NT2/D1 (cell line): ENCODE results near the gene PHPT1.

ENCODE experiments used
- SUZ12 ChIP-seq: IDR thresholded peaks from 2 replicates; pipeline ENCODE4 v1.6.1; 2011; ENCODE audit not compliant: insufficient read length, insufficient read depth; ENCODE audit errors: extremely low read depth
- YY1 ChIP-seq: IDR thresholded peaks from 2 replicates; pipeline ENCODE4 v1.6.1; 2011; ENCODE audit not compliant: insufficient read length, insufficient read depth
- ZNF274 ChIP-seq: IDR thresholded peaks from 2 replicates; pipeline ENCODE4 v1.6.1; 2011; ENCODE audit warnings: mild to moderate bottlenecking, low read depth, low read length

DNA sequence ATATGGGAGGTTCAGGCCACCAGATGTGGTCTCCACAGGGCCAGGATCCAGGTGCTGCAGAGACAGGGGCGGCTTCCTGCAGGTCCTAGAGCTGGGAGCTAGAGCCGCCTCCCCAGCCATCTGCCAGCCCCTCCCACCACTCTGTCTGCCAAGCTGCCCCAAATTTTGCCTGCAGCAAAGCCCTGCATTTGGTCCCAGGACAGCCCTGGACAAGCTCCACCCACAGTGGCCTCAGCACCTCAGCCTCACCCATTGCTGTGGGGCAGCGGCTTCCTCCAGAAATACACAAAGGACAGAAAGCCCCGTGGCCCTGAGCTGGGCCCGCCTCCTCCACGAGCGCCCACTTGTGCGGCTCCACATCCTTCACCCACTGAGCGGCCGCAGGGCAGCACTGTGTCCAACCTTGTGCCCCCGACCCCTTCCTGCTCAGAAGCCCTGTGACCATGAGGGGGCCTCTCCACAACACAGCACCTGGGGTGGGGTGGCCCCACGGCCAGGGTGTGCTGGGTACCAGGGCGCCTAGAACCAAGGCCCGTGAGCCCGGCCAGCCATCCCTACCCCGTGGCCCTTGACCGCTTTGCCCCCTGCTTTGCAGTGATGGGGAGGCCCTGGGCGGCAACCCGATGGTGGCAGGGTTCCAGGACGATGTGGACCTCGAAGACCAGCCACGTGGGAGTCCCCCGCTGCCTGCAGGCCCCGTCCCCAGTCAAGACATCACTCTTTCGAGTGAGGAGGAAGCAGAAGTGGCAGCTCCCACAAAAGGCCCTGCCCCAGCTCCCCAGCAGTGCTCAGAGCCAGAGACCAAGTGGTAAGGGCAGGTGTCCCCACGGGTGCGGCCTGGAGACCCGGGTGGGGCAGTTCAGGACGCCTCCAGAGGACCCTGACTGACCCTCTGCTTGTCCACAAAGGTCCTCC lies 10.6 kb upstream of the PHPT1 start:
- no peak for TF ChIP-seq YY1
- TF ChIP-seq ZNF274: no peak
- no peak for TF ChIP-seq SUZ12
